Pancreas (tissue), 10 donors: ENCODE measurements around the gene TRIM34. TPM values are rescaled to one million over a fixed set of nuclear protein-coding genes. Genes with fewer than 3 reads are reported as not detected.
A peak's percentile ranks its signal among the peaks of the same experiment; 100 is the strongest.
"Not testable (repeated sequence)": the region's sequence is repeated elsewhere in the genome, so short reads cannot be mapped to it uniquely, and the experiment has no call there.

Experiments
- ATAC-seq, 4 donors: fragments of 200-7000 bp; cut with Tn5 transposase; one replicate each; pipeline versions ENCODE4 v1.8.0 to v1.9.1; 2020; ENCODE audit warnings: mild to moderate bottlenecking in 4 of 4, moderate library complexity in 4 of 4
- DNase-seq, 6 donors: peaks; one replicate each; pipeline ENCODE4 v3.0.0-alpha.2; 2020
- FAIRE-seq: peaks from 2 replicates; lab custom pipeline; 2012; peaks lifted over from hg19 to GRCh38; lab: Jason Lieb, UNC
- H3K27ac ChIP-seq, 4 donors: fragments of 200-600 bp; sonication (generic); 1 replicate in 3 of 4; 2 replicates in 1 of 4; pipeline versions ENCODE4 v1.5.0 to v1.8.0; 2020
- H3K27me3 ChIP-seq, 4 donors: fragments of 200-600 bp; one replicate each; pipeline ENCODE4 v1.8.0; 2021
- H3K36me3 ChIP-seq, 3 donors: fragments of 200-600 bp; sonication (generic) in 1 of 3; one replicate each; pipeline versions ENCODE4 v1.5.0 to v1.8.0; 2020 to 2021
- H3K4me1 ChIP-seq, 3 donors: fragments of 200-600 bp; one replicate each; pipeline ENCODE4 v1.8.0; 2021
- H3K4me3 ChIP-seq, 4 donors: fragments of 200-600 bp; sonication (generic) in 2 of 4; one replicate each; pipeline versions ENCODE4 v1.5.0 to v1.8.0; 2020 to 2021
- H3K9me3 ChIP-seq, 4 donors: fragments of 200-600 bp; one replicate each; pipeline ENCODE4 v1.8.0; 2021
- CTCF ChIP-seq, 4 donors: fragments of 200-600 bp; sonication (generic) in 3 of 4; IDR thresholded peaks; one replicate each; pipeline versions ENCODE4 v1.5.0 to v1.8.0; 2021; ENCODE audit warnings: antibody characterized with exemption in 4 of 4
- whole genome bisulfite sequencing, 2 donors: extraction: QIAGEN DNeasy Blood & Tissue Kit; methylation state at CpG; one replicate each; pipeline ENCODE4 v1.1.7; 2013; 5-methylcytosine and 5-hydroxymethylcytosine counted together
- intact Hi-C, 3 donors: fragments of 100-400 bp; cut with DNase I; formaldehyde crosslinking; loops; one replicate each; pipeline versions ENCODE4 v1.11.1 to v1.14.2; 2022
- polyA plus RNA-seq, 2 donors: library from polyadenylated mRNA; stranded (reverse); fragments of 200-250 nt; gene quantifications; one replicate each; pipeline ENCODE4 v1.2.3, GENCODE V29; 2013
- total RNA-seq, 6 donors: library from RNA; stranded (reverse); fragmentation: NEBNext Ultra II Directional in 4 of 6; extraction: Animal tissue kit (Norgen Biotek cat#: 25700) in 4 of 6; gene quantifications; one replicate each; pipeline versions ENCODE4 v1.2.1 to v1.2.4, GENCODE V29; 2021 to 2023
- donor health status: healthy with polysubstance abuse.
- donor health status: DM: no; HTN: no; CAD: no; lungs with moderate emphysema.
- donor health status: DM: no; HTN: no; CAD: no.
- donor health status: control.
- donor health status: control.
- donor health status: Bipolar disorder and iron deficiency.
- donor health status: DM: yes; HTN: yes; CAD: no.
- donor health status: DM: no; HTN: no; CAD: no.
- donor health status: DM: no; HTN: no; CAD: no.
- donor health status: DM: yes; HTN: yes; CAD: no.

Gene TRIM34
- total and polyA plus RNA-seq, 8 donors: 0.54 to 5.6 (median 1.6) TPM

- FAIRE-seq: no peak
- Histone ChIP-seq H3K27ac (no peak overlapping the region), H3K27me3 (no peaks in the 10 kb centered on the region), H3K4me1 (no peaks in the 10 kb centered on the region), H3K4me3 (no peak overlapping the region), H3K36me3 (peaks cover 0 to 18% (median 11%) of the 10 kb centered on the region in 3 donors), H3K9me3 (no peaks in the 10 kb centered on the region)
- no peak for DNase-seq
- 94 to 97% methylated on average over 7 of the region's 7 CpGs for WGBS, 2 donors
- intact Hi-C loops: no loop called here
- no peak for ATAC-seq
- TF ChIP-seq CTCF (IDR thresholded peaks at IDR 0.05): no peak
These were observed 55.0 kb downstream of the TRIM34 start for GRCh38 chr11:5679811-5680210.

- H3K36me3 ChIP-seq: peaks cover 0 to 12% (median 9%) of the 10 kb centered on the region in 3 donors
- H3K4me1 ChIP-seq, H3K4me3 ChIP-seq, intact Hi-C loops, H3K27me3 ChIP-seq, H3K9me3 ChIP-seq, H3K27ac ChIP-seq, FAIRE-seq, ATAC-seq: not testable (repeated sequence)
- DNase-seq: peak in 2 of 6 donors; percentile 36 to 63
- WGBS, 2 donors: 80 to 87% methylated on average over 17 to 33 of the region's 33 CpGs
These were observed 58.2 kb downstream of the TRIM34 start for GRCh38 chr11:5682890-5683441.

- DNase-seq: peak in 4 of 6 donors; percentile 28 to 63 (median 40)
- WGBS, 2 donors: 34 to 38% methylated on average over 7 of the region's 7 CpGs
- Histone ChIP-seq H3K4me3 (peak overlapping the region in 3 of 4 donors; percentile 40 to 56 (median 47)), H3K27ac (peak overlapping the region; percentile 76 to 96 (median 85))
- peak in 2 of 4 donors; percentile 34 to 39 for ATAC-seq
- intact Hi-C loops, H3K4me1 ChIP-seq, FAIRE-seq, H3K27me3 ChIP-seq, H3K36me3 ChIP-seq, H3K9me3 ChIP-seq: not testable (repeated sequence)
These were observed 58.8 kb downstream of the TRIM34 start for GRCh38 chr11:5683620-5684019.

GRCh38 chr11:5684036-5684645 lies 59.3 kb downstream of the TRIM34 start:
- no peak for DNase-seq
- ATAC-seq: peak; percentile 7 to 30 (median 22)
- intact Hi-C loops: no loop called here

GRCh38 chr11:5684646-5685362 lies 60.0 kb downstream of the TRIM34 start, which contains the start of gene TRIM5:
Gene TRIM5, minus strand, starts transcription at chr11:5685074. Its CDS starts 4,897 bp downstream, at chr11:5680177.
- DNase-seq: peak; percentile 76 to 91 (median 82)
- intact Hi-C loops: no loop called here
- FAIRE-seq: peak; percentile 78
- Histone ChIP-seq H3K4me3 (peak within 1 kb of the TSS; percentile 4 to 56 (median 44)), H3K27ac (peak within 1 kb of the TSS; percentile 76 to 96 (median 85)), H3K9me3 (no peaks in the 10 kb centered on the region), H3K4me1 (peaks cover 0 to 8% (median 0%) of the 10 kb centered on the region in 3 donors), H3K27me3 (no peaks in the 10 kb centered on the region), H3K36me3 (no peaks in the 10 kb centered on the region)
- peak; percentile 93 to 98 (median 97) for ATAC-seq
- WGBS, 2 donors: 0 to 1% methylated on average over 13 of the region's 13 CpGs
- peak in 2 of 4 donors; percentile 15 to 27 for TF ChIP-seq CTCF (IDR thresholded peaks at IDR 0.05)

More at GRCh38 chr11:5684036-5684645, 59.3 kb downstream of the TRIM34 start:
- no peaks in the 10 kb centered on the region for H3K9me3 ChIP-seq
- H3K4me1 ChIP-seq: peaks cover 0 to 6% (median 0%) of the 10 kb centered on the region in 3 donors
- no peak for TF ChIP-seq CTCF (IDR thresholded peaks at IDR 0.05)
- 20 to 24% methylated on average over 6 to 7 of the region's 8 CpGs for WGBS, 2 donors
- FAIRE-seq: no peak
- H3K36me3 ChIP-seq: no peaks in the 10 kb centered on the region
- peak overlapping the region; percentile 76 to 96 (median 85) for H3K27ac ChIP-seq
- H3K27me3 ChIP-seq: no peaks in the 10 kb centered on the region
- H3K4me3 ChIP-seq: peak overlapping the region; percentile 4 to 56 (median 44)
